GM18868 (cell line): ENCODE data around the gene NKTR.

Experiments
- ATAC-seq: cut with Tn5 transposase; IDR thresholded peaks from one replicate; pipeline ENCODE4 v1.9.1; 2021; ENCODE audit warnings: mild to moderate bottlenecking, moderate library complexity; ENCODE audit not compliant: unreplicated experiment

NKTR gene

GRCh38 chr3:42647821-42648459 is 47.5 kb downstream of the NKTR start:
- no peak for ATAC-seq

GRCh38 chr3:42649006-42649405 is 48.5 kb downstream of the NKTR start:
- no peak for ATAC-seq

- no peak for ATAC-seq
Measured at GRCh38 chr3:42649783-42650182, 49.3 kb downstream of the NKTR start.

GRCh38 chr3:42651248-42652091 is 51.0 kb downstream of the NKTR start:
- ATAC-seq: no peak

GRCh38 chr3:42652251-42652610 is 51.7 kb downstream of the NKTR start:
- ATAC-seq: no peak

- peak; percentile 63 for ATAC-seq
Measured at GRCh38 chr3:42652611-42653302, 52.3 kb downstream of the NKTR start.

GRCh38 chr3:42653303-42653559 is 52.7 kb downstream of the NKTR start:
- ATAC-seq: no peak

- no peak for ATAC-seq
Measured at GRCh38 chr3:42653560-42654330, 53.3 kb downstream of the NKTR start, which contains the start of gene ZBTB47. Gene ZBTB47, plus strand, starts transcription at chr3:42653697. Its CDS starts 4,659 bp downstream, at chr3:42658356.

GRCh38 chr3:42654331-42655201 is 54.1 kb downstream of the NKTR start:
- ATAC-seq: peak; percentile 32

- no peak for ATAC-seq
Measured at GRCh38 chr3:42655331-42655888, 54.9 kb downstream of the NKTR start.

GRCh38 chr3:42655980-42656679 is 55.6 kb downstream of the NKTR start:
- ATAC-seq: no peak

GRCh38 chr3:42656680-42657610 is 56.5 kb downstream of the NKTR start:
- no peak for ATAC-seq

GRCh38 chr3:42657675-42658074 is 57.2 kb downstream of the NKTR start:
- no peak for ATAC-seq

GRCh38 chr3:42658091-42658770 is 57.7 kb downstream of the NKTR start:
- ATAC-seq: no peak

GRCh38 chr3:42658771-42659390 is 58.4 kb downstream of the NKTR start:
- no peak for ATAC-seq

- ATAC-seq: no peak
Measured at GRCh38 chr3:42659451-42660130, 59.1 kb downstream of the NKTR start.
